Measurements from ENCODE around the gene FBXO47. TPM values are rescaled to one million over a fixed set of nuclear protein-coding genes. Genes with fewer than 3 reads are reported as not detected.

FBXO47 gene
- total and polyA plus RNA-seq, 2 donors (not counting 1 experiment from before 2014, with no cell fraction given) = not detected

DNA sequence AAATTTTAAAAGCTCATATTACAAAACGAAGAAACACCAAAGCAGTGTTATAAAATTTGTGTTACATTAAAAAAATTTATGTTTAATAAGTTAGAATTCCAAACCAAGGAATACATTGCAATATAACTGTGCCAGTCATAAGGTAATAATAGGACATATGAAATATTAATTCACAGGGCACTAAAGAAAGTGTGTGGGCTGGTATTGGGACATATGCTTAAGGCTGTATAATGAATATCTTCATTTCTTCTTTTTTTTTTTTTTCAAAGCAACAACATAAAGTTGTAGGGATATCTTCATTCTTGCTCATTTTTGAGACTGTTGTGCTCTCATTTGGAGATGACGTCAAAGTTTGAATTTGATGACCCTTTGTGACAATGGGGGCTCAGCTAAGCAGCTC, 17.5 kb upstream of the FBXO47 start:
- Mint-ChIP-seq H3K4me1 (peaks cover 2% of the 10 kb centered on the region), H3K27me3 (peaks cover 16% of the 10 kb centered on the region), H3K9me3 (ENCODE audit: insufficient read depth) (no peaks in the 10 kb centered on the region), H3K4me3 (no peak overlapping the region), H3K27ac (no peak overlapping the region)
- Histone ChIP-seq H3K4me2 (replicated peaks; ENCODE audit: low read depth, low read length, poor library complexity, severe bottlenecking) (no peak overlapping the region), H3K27me3 (replicated peaks in 1 of 4; ENCODE audit: control extremely low read depth in 1 of 4, control insufficient read depth in 3 of 4, insufficient read depth in 4 of 4, low read length in 3 of 4) (peaks cover 0 to 3% (median 0%) of the 10 kb centered on the region in 4 experiments), H3K4me3 (ENCODE audit: control extremely low read depth in 1 of 5, extremely low read depth in 1 of 5, insufficient read depth in 1 of 5, low read depth in 2 of 5, low read length in 4 of 5) (no peak overlapping the region), H2AFZ (ENCODE audit: insufficient read depth, low read depth, low read length, poor library complexity, severe bottlenecking) (no peak overlapping the region), H3K27ac (ENCODE audit: low read length in 2 of 2) (no peak overlapping the region), H3K9me3 (ENCODE audit: control extremely low read depth in 1 of 3, control insufficient read depth in 2 of 3, insufficient read depth in 1 of 3, low read length in 2 of 3) (no peaks in the 10 kb centered on the region), H3K4me1 (ENCODE audit: control insufficient read depth in 2 of 2, insufficient read depth in 2 of 2, low read length in 2 of 2) (no peaks in the 10 kb centered on the region), H3K36me3 (replicated peaks in 1 of 2; ENCODE audit: control extremely low read depth in 1 of 2, control insufficient read depth in 1 of 2, extremely low read depth in 1 of 2, insufficient read depth in 2 of 2, low read length in 1 of 2) (no peaks in the 10 kb centered on the region), H3K9ac (ENCODE audit: low read length) (no peak overlapping the region), H3K79me2 (ENCODE audit: control insufficient read depth, insufficient read depth, low read length) (no peaks in the 10 kb centered on the region), H4K20me1 (ENCODE audit: control insufficient read depth, insufficient read depth, low read length, poor library complexity, severe bottlenecking) (no peaks in the 10 kb centered on the region)
- intact Hi-C loops (cut with micrococcal nuclease) = no loop called here
- no CpG with 5 or more reads among the region's 2 CpGs for WGBS (ENCODE audit: insufficient coverage)
- DNase-seq (no peak), ATAC-seq (ENCODE audit: low read depth) (no peak)
- TF ChIP-seq EZH2 (IDR thresholded peaks at IDR 0.05; ENCODE audit: borderline replicate concordance, insufficient read depth, low read depth, low read length, poor library complexity, severe bottlenecking) = no peak
- TF ChIP-seq, protein P1, sequence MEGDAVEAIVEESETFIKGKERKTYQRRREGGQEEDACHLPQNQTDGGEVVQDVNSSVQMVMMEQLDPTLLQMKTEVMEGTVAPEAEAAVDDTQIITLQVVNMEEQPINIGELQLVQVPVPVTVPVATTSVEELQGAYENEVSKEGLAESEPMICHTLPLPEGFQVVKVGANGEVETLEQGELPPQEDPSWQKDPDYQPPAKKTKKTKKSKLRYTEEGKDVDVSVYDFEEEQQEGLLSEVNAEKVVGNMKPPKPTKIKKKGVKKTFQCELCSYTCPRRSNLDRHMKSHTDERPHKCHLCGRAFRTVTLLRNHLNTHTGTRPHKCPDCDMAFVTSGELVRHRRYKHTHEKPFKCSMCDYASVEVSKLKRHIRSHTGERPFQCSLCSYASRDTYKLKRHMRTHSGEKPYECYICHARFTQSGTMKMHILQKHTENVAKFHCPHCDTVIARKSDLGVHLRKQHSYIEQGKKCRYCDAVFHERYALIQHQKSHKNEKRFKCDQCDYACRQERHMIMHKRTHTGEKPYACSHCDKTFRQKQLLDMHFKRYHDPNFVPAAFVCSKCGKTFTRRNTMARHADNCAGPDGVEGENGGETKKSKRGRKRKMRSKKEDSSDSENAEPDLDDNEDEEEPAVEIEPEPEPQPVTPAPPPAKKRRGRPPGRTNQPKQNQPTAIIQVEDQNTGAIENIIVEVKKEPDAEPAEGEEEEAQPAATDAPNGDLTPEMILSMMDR (IDR thresholded peaks at IDR 0.05) = no peak
- CTCF ChIA-PET = interaction anchor here (0.7 to 7.2 kb wide), 12 partner anchors 8 to 257 kb away, joined by 3 to 259 read pairs (median 25); partner anchors contain the start of genes ARL5C, FBXO47, LASP1 and PLXDC1
- POLR2A ChIA-PET = interaction anchor here (2.1 kb wide), 1 partner anchor 168 kb away, joined by 13 read pairs; no protein-coding TSS in a partner anchor
